Naive thymus-derived CD8-positive, alpha-beta T cell (primary cell): ENCODE measurements around the gene BICDL1. TPM values are rescaled to one million over a fixed set of nuclear protein-coding genes. Genes with fewer than 3 reads are reported as not detected.

Source experiments
- ATAC-seq, 2 donors: fragments of 150-1000 bp; cut with Tn5 transposase in 1 of 2; sonication (Bioruptor Pico), chemical (Tn5 transposase) in 1 of 2; 1 replicate in 1 of 2; 2 replicates in 1 of 2; pipeline ENCODE4 v1.10.0; 2021; ENCODE audit warnings: mild to moderate bottlenecking in 2 of 2, moderate library complexity in 2 of 2
- POLR2A ChIA-PET: fragments of 350-600 bp; sonication (Branson Sonifier 250); formaldehyde crosslinking; loops from one replicate; lab custom pipeline; 2021; ENCODE audit warnings: antibody characterized with exemption; lab: Charles Lee
- DNase-seq, 10 donors: peaks; one replicate each; pipeline versions ENCODE4 v3.0.0 to v3.0.0-alpha.2; 2020 to 2022
- H3K27ac Mint-ChIP-seq, 10 donors: one replicate each; pipeline ENCODE4 v1.8.0; 2020 to 2022; ENCODE audit warnings: mild to moderate bottlenecking in 10 of 10, mixed read lengths in 10 of 10, moderate library complexity in 4 of 10, inconsistent platforms in 1 of 10
- H3K27me3 Mint-ChIP-seq, 5 donors: one replicate each; pipeline ENCODE4 v1.8.0; 2021 to 2022; ENCODE audit warnings: mixed read lengths in 5 of 5
- H3K36me3 Mint-ChIP-seq, 3 donors: one replicate each; pipeline ENCODE4 v1.8.0; 2020 to 2022; ENCODE audit warnings: mixed read lengths in 3 of 3, mild to moderate bottlenecking in 2 of 3, inconsistent platforms in 1 of 3
- H3K4me1 Mint-ChIP-seq, 4 donors: one replicate each; pipeline ENCODE4 v1.8.0; 2021 to 2022; ENCODE audit warnings: mixed read lengths in 4 of 4
- H3K4me3 Mint-ChIP-seq, 10 donors: one replicate each; pipeline ENCODE4 v1.8.0; 2020 to 2022; ENCODE audit warnings: mild to moderate bottlenecking in 10 of 10, mixed read lengths in 10 of 10, moderate library complexity in 6 of 10, inconsistent platforms in 1 of 10
- H3K9me3 Mint-ChIP-seq, 9 donors: one replicate each; pipeline ENCODE4 v1.8.0; 2020 to 2022; ENCODE audit warnings: mixed read lengths in 9 of 9, mild to moderate bottlenecking in 3 of 9, inconsistent platforms in 1 of 9, moderate library complexity in 1 of 9
- polyA plus RNA-seq, 3 donors: library from polyadenylated mRNA; unstranded; fragments of 300-500 nt; fragmentation: Illumina TruSeq; gene quantifications; one replicate each; pipeline ENCODE4 v1.2.3, GENCODE V29; 2021
- total RNA-seq, 8 experiments: library from RNA in 2 of 8; stranded (reverse) in 2 of 8; gene quantifications; one replicate each; pipeline ENCODE4 v1.2.3 and lab custom pipeline; 2021 to 2026

The BICDL1 gene
- total and polyA plus RNA-seq, 5 experiments from 2014 or later = 1.2 to 157 (median 1.9) TPM

GRCh38 chr12:120137833-120138232 lies 148.8 kb downstream of the BICDL1 start:
- no peak for ATAC-seq
- POLR2A ChIA-PET = no interaction called here

GRCh38 chr12:120138366-120138765 lies 149.3 kb downstream of the BICDL1 start:
- no peak for DNase-seq
- ATAC-seq = no peak
- Mint-ChIP-seq H3K27ac (peak overlapping the region in 1 of 10 donors; percentile 14), H3K4me3 (no peak overlapping the region), H3K9me3 (no peaks in the 10 kb centered on the region), H3K27me3 (no peaks in the 10 kb centered on the region), H3K36me3 (peaks cover 9 to 96% (median 26%) of the 10 kb centered on the region in 3 donors), H3K4me1 (peaks cover 0 to 3% (median under 1%) of the 10 kb centered on the region in 4 donors)
- POLR2A ChIA-PET = interaction anchor here (0.9 kb wide), 1 partner anchor 22 kb away, joined by 3 read pairs; the partner anchor contains the start of gene RAB35

More at GRCh38 chr12:120137833-120138232, 148.8 kb downstream of the BICDL1 start:
- Mint-ChIP-seq H3K4me1 (peaks cover 0 to 6% (median 2%) of the 10 kb centered on the region in 4 donors), H3K9me3 (no peaks in the 10 kb centered on the region), H3K36me3 (peaks cover 9 to 97% (median 27%) of the 10 kb centered on the region in 3 donors), H3K27me3 (no peaks in the 10 kb centered on the region), H3K27ac (no peak overlapping the region), H3K4me3 (no peak overlapping the region)
- DNase-seq = no peak

- H3K4me3 Mint-ChIP-seq = no peak overlapping the region
- POLR2A ChIA-PET = no interaction called here
- ATAC-seq = no peak
- no peak for DNase-seq
- no peaks in the 10 kb centered on the region for H3K9me3 Mint-ChIP-seq
- no peaks in the 10 kb centered on the region for H3K27me3 Mint-ChIP-seq
- H3K4me1 Mint-ChIP-seq = peaks cover 0 to 3% (median 0%) of the 10 kb centered on the region in 4 donors
- peaks cover 9 to 96% (median 26%) of the 10 kb centered on the region in 3 donors for H3K36me3 Mint-ChIP-seq
- no peak overlapping the region for H3K27ac Mint-ChIP-seq
Observed at GRCh38 chr12:120139958-120140357, 150.9 kb downstream of the BICDL1 start.

- peaks cover 0 to 3% (median 0%) of the 10 kb centered on the region in 4 donors for H3K4me1 Mint-ChIP-seq
- H3K9me3 Mint-ChIP-seq = no peaks in the 10 kb centered on the region
- peaks cover 9 to 93% (median 25%) of the 10 kb centered on the region in 3 donors for H3K36me3 Mint-ChIP-seq
- no peak overlapping the region for H3K4me3 Mint-ChIP-seq
- H3K27ac Mint-ChIP-seq = peak overlapping the region in 1 of 10 donors; percentile 41
- DNase-seq = no peak
- ATAC-seq = no peak
- no peaks in the 10 kb centered on the region for H3K27me3 Mint-ChIP-seq
- POLR2A ChIA-PET = no interaction called here
Observed at GRCh38 chr12:120140603-120141002, 151.6 kb downstream of the BICDL1 start.

GRCh38 chr12:120141336-120141735 lies 152.3 kb downstream of the BICDL1 start:
- DNase-seq = no peak
- Mint-ChIP-seq H3K9me3 (no peaks in the 10 kb centered on the region), H3K27me3 (no peaks in the 10 kb centered on the region), H3K4me1 (peaks cover 0 to 3% (median 0%) of the 10 kb centered on the region in 4 donors), H3K27ac (peak overlapping the region in 2 of 10 donors; percentile 41 to 83), H3K4me3 (no peak overlapping the region), H3K36me3 (peaks cover 9 to 85% (median 25%) of the 10 kb centered on the region in 3 donors)
- POLR2A ChIA-PET = no interaction called here
- ATAC-seq = no peak

- no peak for ATAC-seq
- H3K36me3 Mint-ChIP-seq = peaks cover 9 to 85% (median 23%) of the 10 kb centered on the region in 3 donors
- no peak overlapping the region for H3K4me3 Mint-ChIP-seq
Observed at GRCh38 chr12:120142231-120142877, 153.3 kb downstream of the BICDL1 start.

More at GRCh38 chr12:120142231-120142877, 153.3 kb downstream of the BICDL1 start:
- POLR2A ChIA-PET = no interaction called here
- no peaks in the 10 kb centered on the region for H3K27me3 Mint-ChIP-seq
- no peaks in the 10 kb centered on the region for H3K9me3 Mint-ChIP-seq
- DNase-seq = no peak
- peaks cover 0 to 3% (median 0%) of the 10 kb centered on the region in 4 donors for H3K4me1 Mint-ChIP-seq
- no peak overlapping the region for H3K27ac Mint-ChIP-seq

Other genes with a start within 250 kb of the BICDL1 start
- gene CIT, start 111.9 kb upstream of the BICDL1 start, total RNA-seq = 1 to 10 TPM in 1 of 2 experiments, under 1 TPM in 1; 0.99 to 2.3 TPM
- under 1 TPM; 0.01 to 0.19 (median 0.05) TPM for gene CIT, start 111.9 kb upstream of the BICDL1 start, polyA plus RNA-seq
- gene RAB35, start 127.5 kb downstream of the BICDL1 start, total RNA-seq = 10 to 100 TPM; 49.8 to 51.6 TPM
- 10 to 100 TPM; 10.2 to 14.1 (median 12.6) TPM for gene RAB35, start 127.5 kb downstream of the BICDL1 start, polyA plus RNA-seq
- 100 to 1,000 TPM; 132 to 133 TPM for gene GCN1, start 205.5 kb downstream of the BICDL1 start, total RNA-seq
- gene GCN1, start 205.5 kb downstream of the BICDL1 start, polyA plus RNA-seq = 10 to 100 TPM; 14.9 to 28.3 (median 23.8) TPM
- gene RPLP0, start 211.9 kb downstream of the BICDL1 start, total RNA-seq = 1,000 to 10,000 TPM; 1,511 to 1,568 TPM
- gene RPLP0, start 211.9 kb downstream of the BICDL1 start, polyA plus RNA-seq = 1,000 to 10,000 TPM; 1,821 to 2,320 (median 1,964) TPM